ENCODE data around the gene SLIT3.

Gene SLIT3

DNA sequence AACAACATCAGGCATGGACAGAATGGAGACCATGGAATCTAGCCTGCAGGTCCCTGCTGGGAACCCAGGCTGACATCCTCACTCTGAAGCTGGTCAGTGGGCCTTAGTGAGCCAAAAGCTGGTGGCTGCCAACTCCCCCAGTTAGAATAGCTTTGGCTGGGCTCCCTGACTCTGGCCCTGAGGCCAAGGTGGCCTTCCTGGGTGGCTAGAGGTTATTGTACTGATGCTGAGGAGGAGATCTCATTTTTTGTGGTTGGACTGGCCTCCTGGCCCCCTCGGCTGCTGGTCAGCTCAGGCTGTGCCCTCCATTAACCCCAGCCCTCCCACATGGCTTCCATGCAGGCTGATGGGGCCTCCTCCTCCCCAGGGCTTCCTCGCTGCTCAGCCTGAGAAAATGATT lies 620.5 kb downstream of the SLIT3 start:
- DNase-seq = no peak

GRCh38 chr5:168679515-168679920 lies 621.4 kb downstream of the SLIT3 start:
- no peak for DNase-seq

DNA sequence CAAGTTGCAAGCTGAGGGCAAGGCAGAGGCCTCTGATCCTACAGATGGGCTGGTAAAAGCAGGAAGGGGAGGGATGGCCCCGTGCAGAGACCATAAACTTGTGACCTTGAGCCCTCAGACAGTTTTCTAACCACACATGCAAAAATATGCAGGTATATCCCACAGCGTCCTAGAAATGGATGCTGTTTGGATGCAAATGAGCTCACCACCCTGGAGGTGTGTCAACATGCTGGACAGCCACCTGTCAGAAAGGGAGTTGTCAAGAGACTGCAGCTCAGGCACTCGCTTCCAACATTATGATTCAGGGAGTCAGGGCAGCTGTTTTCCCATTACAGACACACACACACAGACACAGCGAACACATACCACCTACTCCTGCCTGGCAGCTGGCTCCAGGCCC lies 624.4 kb downstream of the SLIT3 start:
- DNase-seq = no peak

- no peak for DNase-seq
Measured at GRCh38 chr5:168675883-168676408, 625.0 kb downstream of the SLIT3 start.

GRCh38 chr5:168674893-168675482 lies 626.0 kb downstream of the SLIT3 start:
- no peak for DNase-seq

GRCh38 chr5:168672888-168673287 lies 628.1 kb downstream of the SLIT3 start:
- DNase-seq = no peak

GRCh38 chr5:168672016-168672415 lies 628.9 kb downstream of the SLIT3 start:
- DNase-seq = no peak

DNA sequence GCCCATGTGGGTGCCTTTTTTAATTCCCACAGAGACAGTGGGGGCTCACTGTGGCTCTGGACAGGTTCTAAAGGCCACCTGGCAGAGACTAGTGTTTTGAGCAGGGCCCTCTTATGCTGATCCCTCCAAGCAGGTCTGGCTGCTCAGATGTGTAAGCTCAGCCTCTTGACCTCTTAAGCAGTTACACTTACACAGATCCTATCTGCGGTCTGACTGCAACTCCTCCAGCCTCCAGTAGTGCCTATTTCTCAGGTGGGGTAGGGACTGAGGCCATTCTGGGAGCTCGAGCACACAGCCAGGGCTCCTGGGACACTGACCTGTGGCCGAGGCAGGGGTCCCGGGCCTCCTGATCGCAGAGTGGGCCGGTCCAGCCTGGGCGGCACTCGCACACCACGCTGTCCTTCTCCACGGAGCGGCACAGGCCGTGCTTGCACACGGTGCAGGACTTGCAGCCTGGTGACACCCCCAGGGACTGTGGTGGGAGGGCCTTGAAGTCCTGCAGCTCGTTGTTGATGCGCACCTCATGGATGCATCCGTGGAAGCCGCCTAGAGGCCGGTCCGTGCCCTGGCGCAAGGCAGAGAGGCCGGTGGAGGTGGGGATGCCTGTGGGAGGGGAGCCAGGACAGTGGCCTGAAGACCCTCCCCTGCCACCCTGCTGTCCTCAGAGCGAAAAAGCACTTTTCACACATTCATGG lies 629.9 kb downstream of the SLIT3 start:
- DNase-seq = no peak

DNA sequence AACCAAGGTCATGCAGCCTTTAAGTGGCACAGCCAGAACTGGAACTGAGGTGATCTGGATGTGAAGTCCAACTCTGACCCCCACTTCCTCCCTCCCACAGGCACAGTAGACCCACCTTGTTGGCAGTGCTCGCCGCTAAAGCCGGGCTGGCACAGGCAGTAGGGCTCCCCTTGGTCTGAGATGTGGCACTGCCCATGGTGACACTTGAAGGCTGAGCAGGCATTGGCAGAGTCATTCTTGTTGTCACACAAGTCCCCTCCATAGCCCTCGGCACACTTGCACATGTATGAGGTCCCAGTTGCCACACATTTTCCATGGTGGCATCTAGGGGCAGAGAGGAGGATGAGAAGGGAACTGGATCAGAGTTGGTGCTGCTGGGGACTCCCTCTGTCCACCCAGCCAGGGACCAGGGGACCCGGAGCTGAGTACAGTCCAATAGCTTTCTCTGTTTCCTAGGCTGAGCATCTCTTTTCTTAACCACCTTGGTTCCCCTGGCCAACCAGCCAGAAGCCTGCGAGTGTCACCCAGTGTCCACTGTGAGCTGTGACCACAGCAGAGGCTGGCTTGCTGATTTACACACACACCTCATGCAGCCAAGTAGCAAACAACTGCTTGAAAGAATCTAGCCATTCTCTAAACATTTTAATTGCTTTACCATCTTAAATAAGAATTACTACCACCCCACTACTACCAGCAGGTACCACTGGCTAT lies 631.1 kb downstream of the SLIT3 start:
- no peak for DNase-seq

DNA sequence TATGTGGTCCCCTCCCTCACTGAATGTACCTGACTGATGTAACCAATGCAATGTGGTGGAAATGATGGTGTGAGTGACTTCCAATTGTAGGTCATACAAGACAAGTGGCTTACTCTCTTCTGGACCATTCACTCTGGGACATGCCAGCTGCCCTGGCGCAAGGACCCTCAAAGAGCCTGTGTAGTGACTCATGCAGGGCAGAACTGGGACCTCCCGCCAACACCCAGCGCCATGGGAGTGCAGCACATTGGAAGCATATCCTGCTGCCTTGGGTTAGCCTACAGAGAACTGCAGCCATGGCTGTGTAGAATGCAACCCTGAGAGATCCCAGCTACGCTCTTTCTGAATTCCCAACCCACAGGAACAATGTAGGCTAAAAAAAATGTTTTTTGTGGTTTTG lies 631.8 kb downstream of the SLIT3 start:
- DNase-seq = no peak

DNA sequence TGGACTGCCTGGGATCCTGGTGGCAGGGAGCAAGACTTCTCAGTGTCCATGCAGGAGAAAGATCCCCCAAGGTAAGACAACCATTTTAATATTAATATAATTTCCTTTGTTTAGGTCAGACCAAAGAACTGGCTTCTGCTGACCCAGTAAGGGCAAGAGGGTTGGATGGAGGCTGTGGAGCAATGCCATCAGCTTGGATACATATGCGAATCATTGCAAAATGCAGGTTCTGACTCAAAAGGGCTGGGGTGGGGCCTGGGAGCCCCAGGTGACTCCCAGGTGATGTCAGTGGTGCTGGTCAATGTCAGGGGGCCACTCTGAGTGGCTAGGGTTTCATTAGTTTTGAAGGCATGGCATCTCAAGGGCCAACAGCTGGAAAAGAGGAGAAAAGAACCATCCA lies 632.9 kb downstream of the SLIT3 start:
- no peak for DNase-seq

DNA sequence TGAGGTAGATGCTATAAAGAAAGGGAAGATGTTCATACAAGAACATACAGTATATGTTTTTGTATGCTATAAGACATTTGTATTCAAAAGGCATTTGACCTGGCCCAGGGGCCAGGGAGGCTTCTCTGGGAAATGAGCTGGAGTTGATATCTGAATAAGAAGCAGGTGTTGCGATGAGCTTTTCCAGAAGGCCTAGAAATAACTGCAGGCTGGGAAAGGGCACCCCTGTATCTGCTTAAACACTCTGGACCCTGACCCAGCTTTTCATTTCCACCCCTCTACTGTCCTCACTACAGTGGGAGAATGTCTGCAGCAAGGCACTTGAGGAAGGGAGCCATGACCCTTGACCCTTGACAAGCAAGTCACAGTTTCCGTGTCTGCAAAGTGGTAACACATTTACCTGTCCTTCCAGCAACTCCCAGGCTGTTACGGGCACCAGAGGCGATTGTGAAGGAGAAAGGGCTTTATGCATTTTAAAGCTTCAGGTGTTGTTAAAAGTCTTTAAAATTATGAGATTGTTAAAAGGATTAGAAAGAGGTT lies 633.6 kb downstream of the SLIT3 start:
- no peak for DNase-seq

GRCh38 chr5:168666356-168666755 lies 634.6 kb downstream of the SLIT3 start:
- no peak for DNase-seq

DNA sequence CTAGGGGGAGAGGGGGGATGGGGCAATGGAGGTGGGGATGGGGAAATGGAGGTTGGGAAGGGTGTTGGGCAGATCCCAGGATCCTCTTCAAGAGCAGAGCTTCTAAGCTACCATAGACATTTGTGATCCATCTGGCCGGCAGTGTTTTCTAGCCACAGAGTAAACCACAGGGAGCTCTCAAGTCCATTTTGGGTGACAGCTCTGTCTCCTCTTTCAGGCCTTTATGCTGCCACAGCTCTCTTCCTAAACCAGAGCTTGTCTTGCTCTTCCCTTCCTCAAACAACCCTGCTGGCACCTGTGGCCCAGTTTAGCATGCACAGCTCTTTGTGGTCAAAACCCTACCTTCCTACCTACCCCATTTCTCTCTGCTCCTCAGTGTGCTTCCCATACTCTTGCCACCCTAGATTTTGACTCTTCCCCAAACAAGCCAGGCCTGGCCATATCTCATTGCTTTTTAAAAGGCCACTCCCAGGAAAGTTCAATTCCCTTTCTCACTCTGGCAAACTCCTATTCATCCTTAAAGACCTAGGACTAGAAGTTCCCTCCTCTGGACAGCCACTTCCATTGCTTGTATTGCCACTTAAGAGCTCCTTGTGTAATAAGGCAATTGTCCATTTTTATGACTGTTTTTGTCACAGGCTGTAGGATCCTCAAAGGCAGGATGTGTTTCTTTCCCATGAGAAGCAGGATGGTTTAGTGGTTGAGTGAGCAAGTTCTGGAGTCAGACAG lies 637.5 kb downstream of the SLIT3 start:
- DNase-seq = no peak

DNA sequence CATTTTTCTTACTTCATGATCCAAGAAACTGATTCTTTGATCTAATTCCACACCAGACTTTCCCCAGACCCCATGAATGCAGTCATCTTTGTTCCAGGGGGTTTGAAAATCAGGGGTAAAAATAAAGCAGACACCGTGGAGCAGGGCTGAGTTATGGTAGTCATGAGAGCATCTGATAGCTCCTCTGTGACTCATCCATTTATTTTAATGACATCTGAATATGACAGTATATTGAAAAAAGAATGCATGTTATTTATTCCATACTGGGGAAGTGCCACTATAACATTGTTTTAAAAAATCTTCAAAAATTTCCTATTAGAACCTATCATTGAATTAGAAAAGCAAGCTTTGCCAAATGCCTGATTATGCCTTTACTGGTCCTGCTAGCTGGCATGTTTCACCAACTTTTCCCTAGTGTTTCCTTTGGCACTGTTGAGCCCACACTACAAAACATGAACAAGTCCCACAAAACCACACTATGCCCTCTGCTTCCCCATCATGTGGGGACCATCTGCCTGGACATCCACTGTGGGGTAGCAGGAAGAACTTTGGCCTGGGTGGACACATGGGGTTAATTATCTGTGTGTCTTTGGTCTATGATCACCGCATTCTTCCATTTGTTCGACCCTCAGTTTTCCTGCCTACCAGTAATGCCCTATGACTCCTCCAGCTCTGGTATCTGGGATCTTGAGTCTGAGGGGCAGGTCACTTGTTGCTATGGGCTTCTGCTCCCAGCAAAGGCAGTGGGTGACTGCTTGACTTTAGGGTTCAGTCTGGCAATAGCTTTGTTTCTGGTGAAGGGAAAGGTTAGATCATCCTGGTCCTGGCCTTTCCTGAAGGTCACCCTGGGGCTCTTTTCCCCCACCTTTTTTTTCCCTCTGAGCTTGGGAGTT lies 639.1 kb downstream of the SLIT3 start:
- DNase-seq = no peak

DNA sequence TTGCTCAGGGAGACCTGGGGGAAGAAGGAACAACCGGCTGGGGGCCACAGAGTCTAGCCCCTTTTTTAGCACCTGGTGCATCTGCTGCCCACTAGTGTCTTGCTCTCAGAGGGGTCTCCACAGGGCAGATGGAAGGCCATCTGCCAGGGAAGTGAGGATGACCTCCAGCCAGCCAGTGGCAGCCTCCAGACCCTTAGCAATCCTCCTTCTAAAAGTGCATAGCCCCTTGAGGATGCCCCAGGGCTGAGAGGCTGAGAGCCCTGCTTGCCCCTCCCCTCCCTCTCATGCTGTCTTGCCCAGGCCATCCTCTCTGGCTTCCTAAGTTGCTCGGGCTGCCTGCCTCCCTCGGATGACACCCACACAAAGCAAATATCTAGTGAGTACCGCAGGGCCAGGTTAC lies 640.2 kb downstream of the SLIT3 start:
- DNase-seq = no peak

- DNase-seq = no peak
Measured at GRCh38 chr5:168659286-168659847, 641.6 kb downstream of the SLIT3 start.

DNA sequence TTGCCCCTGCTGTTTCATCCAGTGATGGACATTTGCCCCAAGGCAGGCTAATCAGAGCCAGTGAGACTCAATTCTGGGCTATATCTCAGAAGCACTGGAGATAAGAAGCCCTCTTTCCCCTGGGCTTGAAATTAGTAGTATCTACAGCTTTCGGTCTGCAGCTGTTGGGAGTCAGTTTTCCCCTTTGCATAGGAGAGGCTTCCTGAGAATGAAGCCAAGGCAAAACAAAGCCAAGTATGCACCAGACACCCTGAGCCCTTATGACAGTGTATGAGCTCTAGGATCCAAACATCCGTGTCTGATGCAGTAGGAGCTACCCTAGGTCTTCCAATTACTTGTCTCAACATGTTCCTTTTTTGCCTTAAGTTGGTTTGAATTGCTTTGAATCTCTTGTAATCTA lies 642.5 kb downstream of the SLIT3 start:
- DNase-seq = no peak

DNA sequence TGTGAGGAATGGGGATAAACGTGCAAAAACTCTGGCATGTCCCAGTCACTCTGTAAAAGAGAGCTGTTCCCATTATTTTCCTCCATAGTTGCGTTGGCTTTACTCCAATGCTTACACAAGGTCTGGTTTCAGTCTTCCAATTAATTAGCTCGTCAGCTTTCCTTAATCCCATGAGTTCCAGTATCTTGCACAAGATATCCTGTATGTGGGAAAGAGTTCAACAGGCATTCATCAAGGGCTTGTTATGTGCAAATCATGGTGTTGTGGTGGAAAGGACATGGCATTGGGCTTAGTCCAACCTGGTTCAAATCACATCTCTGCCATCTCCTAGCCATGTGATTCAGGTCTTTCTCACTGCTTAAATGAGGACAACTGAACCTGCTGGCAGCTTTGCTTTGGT lies 644.3 kb downstream of the SLIT3 start:
- DNase-seq = no peak

- DNase-seq = no peak
Measured at GRCh38 chr5:168655316-168655715, 645.6 kb downstream of the SLIT3 start.

DNA sequence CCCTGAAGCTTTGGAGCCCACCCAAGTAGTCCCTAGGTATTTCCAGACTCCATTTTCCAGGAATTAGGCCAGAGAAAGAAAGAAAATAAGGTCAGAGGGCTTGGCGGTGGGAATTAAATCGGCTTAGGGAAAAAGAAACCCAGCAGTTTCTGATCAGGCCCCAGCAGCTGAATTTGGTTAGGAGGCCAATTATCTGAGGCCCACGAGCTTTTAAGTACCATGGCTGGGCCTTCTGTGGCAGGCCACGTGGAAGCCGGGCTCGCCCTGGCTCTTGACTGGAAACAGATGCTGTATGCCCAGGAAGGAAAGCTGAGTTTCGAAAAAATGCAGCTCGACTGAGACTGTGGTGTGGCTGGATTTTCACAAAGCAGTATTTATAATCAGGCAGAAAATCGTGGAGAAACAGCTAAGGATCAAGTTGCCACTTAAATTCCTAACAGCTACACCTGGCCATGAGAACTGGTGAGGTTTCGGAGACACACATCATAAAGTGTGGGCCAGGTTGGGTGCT lies 646.7 kb downstream of the SLIT3 start:
- DNase-seq = no peak

GRCh38 chr5:168653626-168654025 lies 647.3 kb downstream of the SLIT3 start:
- no peak for DNase-seq
